ENCODE results near the gene CPAMD8.

Gene CPAMD8

DNA sequence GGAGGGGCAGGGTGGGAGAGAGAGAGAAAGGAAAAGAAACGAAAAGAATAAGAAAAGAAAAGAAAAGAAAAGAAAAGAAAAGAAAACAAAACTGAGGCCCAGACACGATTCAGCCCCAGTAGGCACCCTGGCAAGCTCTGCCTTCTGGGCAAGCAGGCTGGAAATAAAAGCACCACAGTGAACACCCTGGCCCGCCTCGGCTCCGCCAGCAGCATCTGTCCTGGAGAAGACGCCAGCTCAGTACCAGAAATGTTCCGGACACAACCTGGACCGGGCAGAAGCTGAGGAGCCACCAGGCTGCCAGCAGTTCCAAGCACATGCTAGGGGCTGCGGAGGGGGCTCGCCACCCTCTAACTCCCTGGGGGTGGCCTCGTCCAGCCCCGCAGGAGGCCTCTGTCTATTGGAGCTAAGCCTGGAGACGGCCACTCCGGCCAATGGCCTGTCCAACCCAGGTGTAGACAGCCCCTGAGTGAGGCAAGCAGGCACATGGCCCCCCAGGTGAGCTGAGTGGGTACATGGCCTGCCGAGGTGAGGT lies 11.4 kb upstream of the CPAMD8 start:
- TF ChIP-seq POLR2A (IDR thresholded peaks at IDR 0.05; ENCODE audit: extremely low read depth, insufficient read length) (no peak), MYC (IDR thresholded peaks at IDR 0.05; ENCODE audit: low read depth, low read length) (no peak)
- TF ChIP-seq, protein P1, sequence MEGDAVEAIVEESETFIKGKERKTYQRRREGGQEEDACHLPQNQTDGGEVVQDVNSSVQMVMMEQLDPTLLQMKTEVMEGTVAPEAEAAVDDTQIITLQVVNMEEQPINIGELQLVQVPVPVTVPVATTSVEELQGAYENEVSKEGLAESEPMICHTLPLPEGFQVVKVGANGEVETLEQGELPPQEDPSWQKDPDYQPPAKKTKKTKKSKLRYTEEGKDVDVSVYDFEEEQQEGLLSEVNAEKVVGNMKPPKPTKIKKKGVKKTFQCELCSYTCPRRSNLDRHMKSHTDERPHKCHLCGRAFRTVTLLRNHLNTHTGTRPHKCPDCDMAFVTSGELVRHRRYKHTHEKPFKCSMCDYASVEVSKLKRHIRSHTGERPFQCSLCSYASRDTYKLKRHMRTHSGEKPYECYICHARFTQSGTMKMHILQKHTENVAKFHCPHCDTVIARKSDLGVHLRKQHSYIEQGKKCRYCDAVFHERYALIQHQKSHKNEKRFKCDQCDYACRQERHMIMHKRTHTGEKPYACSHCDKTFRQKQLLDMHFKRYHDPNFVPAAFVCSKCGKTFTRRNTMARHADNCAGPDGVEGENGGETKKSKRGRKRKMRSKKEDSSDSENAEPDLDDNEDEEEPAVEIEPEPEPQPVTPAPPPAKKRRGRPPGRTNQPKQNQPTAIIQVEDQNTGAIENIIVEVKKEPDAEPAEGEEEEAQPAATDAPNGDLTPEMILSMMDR (IDR thresholded peaks at IDR 0.05; ENCODE audit: low read depth, low read length) = no peak
- TF ChIP-seq, protein P2, sequence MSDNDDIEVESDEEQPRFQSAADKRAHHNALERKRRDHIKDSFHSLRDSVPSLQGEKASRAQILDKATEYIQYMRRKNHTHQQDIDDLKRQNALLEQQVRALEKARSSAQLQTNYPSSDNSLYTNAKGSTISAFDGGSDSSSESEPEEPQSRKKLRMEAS (IDR thresholded peaks at IDR 0.05; ENCODE audit: low read depth, low read length) = no peak
- no peak for DNase-seq (ENCODE audit: low read depth)
- no peak overlapping the region for H3K4me3 ChIP-seq (ENCODE audit: low read depth, low read length)

DNA sequence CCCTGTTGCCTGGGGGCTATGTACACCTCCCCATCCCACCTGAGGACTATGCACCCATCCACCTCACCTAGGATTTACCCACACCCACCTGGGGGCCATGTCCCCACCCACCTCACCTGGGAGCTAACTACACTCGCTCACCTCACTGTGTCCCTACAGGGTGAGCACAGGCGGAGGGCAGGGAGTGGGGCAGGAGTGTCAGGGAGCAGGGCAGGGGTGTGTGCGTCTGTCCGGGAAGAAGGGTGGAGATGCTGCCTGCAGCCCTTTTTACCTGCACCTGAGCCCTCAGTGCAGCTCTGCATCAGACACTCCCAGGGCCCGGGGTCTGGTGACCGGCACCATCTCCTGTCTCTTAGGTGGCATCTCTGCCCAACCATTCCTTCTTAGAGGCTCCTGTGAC lies 10.6 kb upstream of the CPAMD8 start:
- H3K4me3 ChIP-seq (ENCODE audit: low read depth, low read length) = no peak overlapping the region
- TF ChIP-seq, protein P1 (IDR thresholded peaks at IDR 0.05; ENCODE audit: low read depth, low read length) = no peak
- TF ChIP-seq MYC (IDR thresholded peaks at IDR 0.05; ENCODE audit: low read depth, low read length) (no peak), POLR2A (IDR thresholded peaks at IDR 0.05; ENCODE audit: extremely low read depth, insufficient read length) (no peak)
- TF ChIP-seq, protein P2 (IDR thresholded peaks at IDR 0.05; ENCODE audit: low read depth, low read length) = no peak
- no peak for DNase-seq (ENCODE audit: low read depth)

DNA sequence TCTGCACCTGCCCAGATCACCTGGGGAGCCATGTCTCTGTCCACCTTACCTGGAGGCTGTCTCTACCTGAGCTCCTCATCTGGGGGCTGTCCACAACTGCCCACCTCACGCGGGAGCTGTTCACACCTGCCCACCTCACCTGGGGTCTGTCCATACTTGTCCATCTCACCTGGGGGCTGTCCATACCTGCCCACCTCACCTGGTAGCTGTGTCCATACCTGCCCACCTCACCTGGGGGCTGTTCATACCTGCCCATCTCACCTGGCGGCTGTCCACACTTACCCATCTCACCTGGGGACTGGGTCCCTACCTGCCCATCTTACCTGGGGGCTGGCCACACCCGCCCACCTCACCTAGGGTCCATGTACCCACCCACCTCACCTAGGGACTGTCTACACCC lies 10.0 kb upstream of the CPAMD8 start:
- TF ChIP-seq, protein P1 (IDR thresholded peaks at IDR 0.05; ENCODE audit: low read depth, low read length) = no peak
- DNase-seq (ENCODE audit: low read depth) = no peak
- no peak overlapping the region for H3K4me3 ChIP-seq (ENCODE audit: low read depth, low read length)

DNA sequence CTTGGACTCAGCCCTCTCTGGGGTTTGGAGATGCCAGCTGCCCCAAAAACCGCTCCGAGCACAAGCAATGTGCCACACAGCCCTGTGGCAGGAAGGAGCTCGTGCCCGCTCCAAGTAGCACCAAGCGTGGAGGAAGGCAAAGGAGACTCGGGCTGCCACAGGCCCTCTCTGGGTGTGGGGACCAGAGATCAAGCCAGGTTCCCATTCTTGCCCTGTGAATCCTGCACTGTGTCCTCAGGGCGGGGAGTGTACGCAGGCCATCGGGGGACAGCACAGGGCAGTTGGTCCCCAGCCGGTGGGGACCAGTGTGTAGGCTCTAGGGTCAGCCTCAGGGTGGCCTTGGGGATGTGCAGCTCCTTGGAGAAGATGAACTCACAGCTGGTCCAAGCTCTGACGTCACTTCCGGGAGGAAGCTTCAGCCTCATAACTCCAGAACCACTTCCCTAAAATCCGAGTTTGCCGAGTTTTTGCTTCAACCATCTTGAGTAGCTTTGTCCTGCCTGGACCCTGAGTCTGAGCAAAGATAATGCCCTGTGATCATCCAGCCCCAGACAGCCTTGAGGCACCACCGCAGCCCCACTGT lies 9.3 kb upstream of the CPAMD8 start:
- TF ChIP-seq POLR2A (IDR thresholded peaks at IDR 0.05; ENCODE audit: extremely low read depth, insufficient read length) (no peak), MYC (IDR thresholded peaks at IDR 0.05; ENCODE audit: low read depth, low read length) (no peak)
- TF ChIP-seq, protein P1 (IDR thresholded peaks at IDR 0.05; ENCODE audit: low read depth, low read length) = no peak
- TF ChIP-seq, protein P2 (IDR thresholded peaks at IDR 0.05; ENCODE audit: low read depth, low read length) = no peak
- DNase-seq (ENCODE audit: low read depth) = peak; percentile 87
- H3K4me3 ChIP-seq (ENCODE audit: low read depth, low read length) = no peak overlapping the region

DNA sequence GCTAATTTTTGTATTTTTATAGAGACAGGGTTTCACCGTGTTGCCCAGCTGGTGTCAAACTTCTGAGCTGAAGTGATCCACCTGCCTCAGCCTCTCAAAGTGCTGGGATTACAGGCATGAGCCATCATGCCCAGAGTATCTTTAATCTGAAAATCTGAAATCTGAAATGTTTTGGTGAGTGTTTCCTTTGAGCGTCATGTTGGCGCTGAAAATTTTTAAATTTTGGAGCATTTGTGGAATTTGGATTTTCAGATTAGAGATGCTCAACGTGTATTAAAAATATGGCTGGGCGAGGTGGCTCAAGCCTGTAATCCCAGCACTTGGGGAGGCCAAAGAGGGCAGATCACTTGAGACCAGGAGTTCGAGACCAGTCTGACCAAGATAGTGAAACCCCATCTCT lies 5.1 kb upstream of the CPAMD8 start:
- TF ChIP-seq, protein P2 (IDR thresholded peaks at IDR 0.05; ENCODE audit: low read depth, low read length) = no peak
- TF ChIP-seq, protein P1 (IDR thresholded peaks at IDR 0.05; ENCODE audit: low read depth, low read length) = no peak
- TF ChIP-seq MYC (IDR thresholded peaks at IDR 0.05; ENCODE audit: low read depth, low read length) = no peak
- TF ChIP-seq POLR2A (IDR thresholded peaks at IDR 0.05; ENCODE audit: extremely low read depth, insufficient read length) = no peak

DNA sequence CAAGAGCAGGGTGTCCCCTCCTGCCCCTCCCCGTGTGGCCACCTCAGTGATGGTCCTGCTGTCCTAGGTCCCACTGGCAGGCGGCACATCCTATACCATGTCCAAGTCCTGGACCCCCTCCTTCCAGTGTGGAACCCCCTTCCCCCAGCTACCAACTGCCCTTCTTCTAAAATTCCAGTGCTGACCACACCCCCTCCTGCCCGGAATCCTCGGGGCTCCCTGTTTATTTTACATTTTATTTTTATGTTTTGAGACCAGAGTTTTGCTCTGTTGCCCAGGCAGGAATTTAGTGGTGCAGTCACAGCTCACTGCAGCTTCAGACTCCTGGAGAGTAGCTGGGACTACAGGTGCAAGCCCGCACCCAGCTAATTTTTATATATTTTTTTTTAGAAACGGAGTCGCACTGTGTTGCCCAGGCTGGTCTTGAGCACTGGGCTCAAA lies 945 bp upstream of the CPAMD8 start:
- DNase-seq (ENCODE audit: low read depth) = no peak
- H3K4me3 ChIP-seq (ENCODE audit: low read depth, low read length) = no peak overlapping the region
- no peak for TF ChIP-seq POLR2A (IDR thresholded peaks at IDR 0.05; ENCODE audit: extremely low read depth, insufficient read length)
- no peak for TF ChIP-seq MYC (IDR thresholded peaks at IDR 0.05; ENCODE audit: low read depth, low read length)
- TF ChIP-seq, protein P1 (IDR thresholded peaks at IDR 0.05; ENCODE audit: low read depth, low read length) = no peak
- TF ChIP-seq, protein P2 (IDR thresholded peaks at IDR 0.05; ENCODE audit: low read depth, low read length) = no peak

More for the DNA sequence above, 5.1 kb upstream of the CPAMD8 start:
- H3K4me3 ChIP-seq (ENCODE audit: low read depth, low read length) = no peak overlapping the region
- DNase-seq (ENCODE audit: low read depth) = no peak

All from NB4 (cell line).